HepG2 (cell line): ENCODE measurements around the gene IPCEF1. TPM values are rescaled to one million over a fixed set of nuclear protein-coding genes. Genes with fewer than 3 reads are reported as not detected.

ENCODE experiments used
- ATAC-seq: fragments of 200-7000 bp; cut with Tn5 transposase; 3 replicates; pipeline ENCODE4 v1.9.1; 2020; ENCODE audit warnings: mild to moderate bottlenecking, moderate library complexity
- BruUV-seq: library from RNA; stranded (reverse); fragments of 400-500 nt; replicated peaks from 2 replicates; lab custom pipeline; 2021; lab: Mats Ljungman, UMichigan
- CTCF ChIA-PET: fragments of 300-600 bp; formaldehyde crosslinking; extraction: SDS; loops from one replicate; lab custom pipeline; 2021; ENCODE audit warnings: low total read pairs, inconsistent platforms, low intra/inter-chr PET ratio; lab: Yijun Ruan, JAX
- POLR2A ChIA-PET: fragments of 350-600 bp; sonication (Branson Sonifier 250); formaldehyde crosslinking; loops from one replicate; lab custom pipeline; 2020; ENCODE audit warnings: antibody characterized with exemption, inconsistent platforms; lab: Yijun Ruan, JAX
- DNase-seq: peaks from one replicate; pipeline ENCODE4 v3.0.0-alpha.2; 2015; ENCODE audit warnings: low spot score
- FAIRE-seq: peaks from 3 replicates; lab custom pipeline; 2011; peaks lifted over from hg19 to GRCh38; lab: Jason Lieb, UNC
- H2AFZ ChIP-seq: one replicate; pipeline ENCODE4 v1.6.1; 2011; ENCODE audit warnings: low read length, inconsistent platforms
- H3K27ac ChIP-seq: fragments of 300-600 bp; 3 replicates; pipeline ENCODE4 v1.8.0; 2011; ENCODE audit warnings: mixed run types, mild to moderate bottlenecking, mixed read lengths, low read length, inconsistent platforms; ENCODE audit not compliant: insufficient read depth; ENCODE audit errors: extremely low read length
- H3K27me3 ChIP-seq, 2 experiments: fragments of 200-600 bp in 1 of 2; 2 replicates in 1 of 2; 3 replicates in 1 of 2; pipeline versions ENCODE4 v1.6.0 to v1.8.0; 2011; ENCODE audit warnings: low read length in 2 of 2, mild to moderate bottlenecking in 2 of 2, moderate library complexity in 2 of 2, inconsistent platforms in 1 of 2; ENCODE audit not compliant: insufficient read depth in 2 of 2, control insufficient read depth in 1 of 2
- H3K36me3 ChIP-seq, 2 experiments: fragments of 200-600 bp in 1 of 2; replicated peaks in 1 of 2; 2 replicates in 1 of 2; 3 replicates in 1 of 2; pipeline versions ENCODE4 v1.5.1 to v1.8.0; 2011; ENCODE audit warnings: low read length in 2 of 2, inconsistent platforms in 1 of 2; ENCODE audit not compliant: insufficient read depth in 2 of 2, control insufficient read depth in 1 of 2
- H3K4me1 ChIP-seq: 2 replicates; pipeline ENCODE4 v1.5.1; 2012; ENCODE audit warnings: low read length, inconsistent platforms; ENCODE audit not compliant: insufficient read depth
- H3K4me2 ChIP-seq: 2 replicates; pipeline ENCODE4 v1.6.0; 2011; ENCODE audit warnings: low read depth, low read length, inconsistent platforms
- H3K4me3 ChIP-seq, 3 experiments: fragments of 200-600 bp in 1 of 3; sonication (generic), shearing (Covaris generic) in 1 of 3; replicated peaks in 1 of 3; 2 replicates each; pipeline ENCODE4 v1.5.1; 2011 to 2016; ENCODE audit warnings: low read length in 3 of 3, inconsistent platforms in 2 of 3, low read depth in 2 of 3, mild to moderate bottlenecking in 2 of 3, control low read depth in 1 of 3, mixed read lengths in 1 of 3; ENCODE audit not compliant: insufficient read depth in 1 of 3
- H3K79me2 ChIP-seq: one replicate; pipeline ENCODE4 v1.6.1; 2011; ENCODE audit warnings: low read length, inconsistent platforms; ENCODE audit not compliant: insufficient read depth
- H3K9ac ChIP-seq: 2 replicates; pipeline ENCODE4 v1.6.0; 2011; ENCODE audit warnings: mild to moderate bottlenecking, low read depth, low read length, inconsistent platforms; ENCODE audit not compliant: insufficient read depth
- H3K9me3 ChIP-seq: 2 replicates; pipeline ENCODE4 v1.5.1; 2012; ENCODE audit warnings: mild to moderate bottlenecking, low read length
- H4K20me1 ChIP-seq: 2 replicates; pipeline ENCODE4 v1.6.0; 2011; ENCODE audit warnings: inconsistent platforms, mild to moderate bottlenecking, low read length, moderate library complexity; ENCODE audit not compliant: insufficient read depth
- NFYC ChIP-seq: IDR thresholded peaks from 2 replicates; pipeline ENCODE4 v1.6.1; 2016; ENCODE audit warnings: missing genetic modification reagents, missing compliant biosample characterization
- THAP7 ChIP-seq: sonication (generic); formaldehyde crosslinking; IDR thresholded peaks from 2 replicates; pipeline ENCODE4 v1.8.1; 2023; ENCODE audit warnings: mild to moderate bottlenecking, missing genetic modification reagents
- THYN1 ChIP-seq: sonication (generic); formaldehyde crosslinking; IDR thresholded peaks from 2 replicates; pipeline ENCODE4 v1.8.1; 2023; ENCODE audit warnings: low read depth, mild to moderate bottlenecking, moderate library complexity, missing genetic modification reagents, borderline replicate concordance
- ZNF333 ChIP-seq: sonication (generic); formaldehyde crosslinking; IDR thresholded peaks from 2 replicates; pipeline ENCODE4 v1.4.0; 2020; ENCODE audit warnings: mild to moderate bottlenecking, missing genetic modification reagents, borderline replicate concordance
- ZNF34 ChIP-seq: sonication (generic); formaldehyde crosslinking; IDR thresholded peaks from 2 replicates; pipeline ENCODE4 v1.4.0; 2020; ENCODE audit warnings: mild to moderate bottlenecking, missing genetic modification reagents, borderline replicate concordance
- ZNF441 ChIP-seq: sonication (generic); formaldehyde crosslinking; IDR thresholded peaks from 2 replicates; pipeline ENCODE4 v1.7.0; 2021; ENCODE audit warnings: missing genetic modification reagents, borderline replicate concordance
- ZNF615 ChIP-seq: sonication (generic); formaldehyde crosslinking; IDR thresholded peaks from 2 replicates; pipeline ENCODE4 v1.5.0; 2020; ENCODE audit warnings: mild to moderate bottlenecking, missing genetic modification reagents, borderline replicate concordance
- WGBS: methylation state at CpG from one replicate; pipeline ENCODE4 v1.1.6; 2017; ENCODE audit warnings: low lambda C conversion rate; 5-methylcytosine and 5-hydroxymethylcytosine counted together
- in situ Hi-C: cut with HindIII; loops from 2 replicates; pipeline ENCODE4 v1.10.0; 2017; ENCODE audit warnings: low pct_unique_long_range_greater_than_20kb; ENCODE audit not compliant: extremely low pct_ligation_motif_present
- intact Hi-C: fragments of 100-400 bp; cut with micrococcal nuclease; formaldehyde crosslinking; loops from one replicate; pipeline ENCODE4 v1.10.0; 2022; ENCODE audit not compliant: unreplicated experiment
- polyA plus RNA-seq, 8 experiments: library from polyadenylated mRNA; depleted of rRNA in 3 of 8; stranded (reverse) in 7 of 8; unstranded in 1 of 8; fragments of >200 nt; fragmentation: Illumina TruSeq in 4 of 8; extraction: Trizol in 4 of 8; gene quantifications; 2 replicates each; pipeline versions ENCODE4 v1.2.1 to v1.2.3, GENCODE V29; 2011 to 2016; ENCODE audit warnings: low read depth in 4 of 8, missing spikeins in 1 of 8, mixed read lengths in 1 of 8; ENCODE audit not compliant: insufficient read depth in 1 of 8
- total RNA-seq, 5 experiments: library from RNA; depleted of rRNA; stranded (reverse); fragments of >200 nt; fragmentation: Illumina TruSeq; extraction: Trizol; gene quantifications; 2 replicates each; pipeline ENCODE4 v1.2.3, GENCODE V29; 2016; ENCODE audit warnings: low read depth in 1 of 5
- TF ChIP-seq, protein P1 (sequence below): sonication (generic); formaldehyde crosslinking; IDR thresholded peaks from 2 replicates; pipeline ENCODE4 v1.4.0; 2020; ENCODE audit warnings: mild to moderate bottlenecking, low read depth, missing genetic modification reagents

Gene IPCEF1
- total and polyA plus RNA-seq, 2 of the 13 experiments (the other 11 are each of a cell fraction or from before 2014, with no cell fraction given) = 0.03 TPM; not detected in 1

GRCh38 chr6:154258064-154258757 lies 98.4 kb downstream of the IPCEF1 start:
- Histone ChIP-seq H3K9ac (no peak overlapping the region), H3K27ac (no peak overlapping the region), H3K36me3 (no peaks in the 10 kb centered on the region), H3K4me1 (no peaks in the 10 kb centered on the region), H3K9me3 (0 out of 2 replicates have a peak, but pooled peaks cover 7% of the 10 kb centered on the region), H3K27me3 (no peaks in the 10 kb centered on the region), H4K20me1 (no peaks in the 10 kb centered on the region), H3K4me3 (no peak overlapping the region), H2AFZ (no peak overlapping the region), H3K79me2 (no peaks in the 10 kb centered on the region), H3K4me2 (no peak overlapping the region)
- no peak for FAIRE-seq
- 2% methylated on average over 4 of the region's 4 CpGs for WGBS
- TF ChIP-seq, protein P1, sequence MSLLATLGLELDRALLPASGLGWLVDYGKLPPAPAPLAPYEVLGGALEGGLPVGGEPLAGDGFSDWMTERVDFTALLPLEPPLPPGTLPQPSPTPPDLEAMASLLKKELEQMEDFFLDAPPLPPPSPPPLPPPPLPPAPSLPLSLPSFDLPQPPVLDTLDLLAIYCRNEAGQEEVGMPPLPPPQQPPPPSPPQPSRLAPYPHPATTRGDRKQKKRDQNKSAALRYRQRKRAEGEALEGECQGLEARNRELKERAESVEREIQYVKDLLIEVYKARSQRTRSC (CRISPR knock-in tag) = no peak
- TF ChIP-seq ZNF441 (CRISPR knock-in tag) (no peak), NFYC (CRISPR knock-in tag) (no peak), THYN1 (no peak), ZNF615 (CRISPR knock-in tag) (no peak), ZNF333 (CRISPR knock-in tag) (no peak), THAP7 (CRISPR knock-in tag) (no peak), ZNF34 (CRISPR knock-in tag) (no peak)
- ChIA-PET CTCF (no interaction called here), POLR2A (no interaction called here)
- intact Hi-C loops = no loop called here
- in situ Hi-C loops = no loop called here
- BruUV-seq = no TSS peak
- no peak for ATAC-seq
- DNase-seq = no peak
